B cell (primary cell): ENCODE results near the gene ERBB3. TPM values are rescaled to one million over a fixed set of nuclear protein-coding genes. Genes with fewer than 3 reads are reported as not detected.

ENCODE experiments used
- ATAC-seq: fragments of 200-7000 bp; cut with Tn5 transposase; one replicate; pipeline ENCODE4 v1.10.0; 2021; ENCODE audit warnings: low read depth, mild to moderate bottlenecking, moderate number of reproducible peaks, moderate library complexity
- CTCF ChIA-PET: fragments of 350-600 bp; sonication (Branson Sonifier 250); formaldehyde crosslinking; loops from one replicate; lab custom pipeline; 2021; ENCODE audit warnings: antibody characterized with exemption, inconsistent platforms; lab: Charles Lee
- POLR2A ChIA-PET: fragments of 350-600 bp; sonication (Branson Sonifier 250); formaldehyde crosslinking; loops from one replicate; lab custom pipeline; 2021; ENCODE audit warnings: antibody characterized with exemption; lab: Charles Lee
- DNase-seq: peaks from one replicate; pipeline ENCODE4 v3.0.0; 2013
- H2AFZ ChIP-seq: 2 replicates; pipeline ENCODE4 v1.6.1; 2012; ENCODE audit warnings: mild to moderate bottlenecking, low read depth, low read length; ENCODE audit not compliant: insufficient read depth, poor library complexity, severe bottlenecking
- H3K27ac ChIP-seq, 2 donors: 1 replicate in 1 of 2; 2 replicates in 1 of 2; pipeline ENCODE4 v1.5.1; 2012 to 2013; ENCODE audit warnings: low read length in 2 of 2, mild to moderate bottlenecking in 2 of 2, moderate library complexity in 1 of 2
- H3K27me3 ChIP-seq, 4 experiments: fragments of 200-600 bp in 1 of 4; sonication (generic) in 1 of 4; replicated peaks in 1 of 4; 1 replicate in 2 of 4; 2 replicates in 2 of 4; pipeline versions ENCODE4 v1.6.1 to v1.7.0; 2013 to 2016; ENCODE audit warnings: low read length in 3 of 4, mild to moderate bottlenecking in 2 of 4, mixed read lengths in 1 of 4, moderate library complexity in 1 of 4; ENCODE audit not compliant: insufficient read depth in 4 of 4, control insufficient read depth in 3 of 4; ENCODE audit errors: control extremely low read depth in 1 of 4
- H3K36me3 ChIP-seq, 2 experiments: replicated peaks in 1 of 2; 1 replicate in 1 of 2; 2 replicates in 1 of 2; pipeline versions ENCODE4 v1.6.1 to v1.7.1; 2013; ENCODE audit warnings: low read length in 1 of 2; ENCODE audit not compliant: insufficient read depth in 2 of 2, control insufficient read depth in 1 of 2; ENCODE audit errors: control extremely low read depth in 1 of 2, extremely low read depth in 1 of 2
- H3K4me1 ChIP-seq, 2 donors: fragments of 200-600 bp in 1 of 2; sonication (generic) in 1 of 2; 1 replicate in 1 of 2; 2 replicates in 1 of 2; pipeline versions ENCODE4 v1.5.1 to v1.6.1; 2013 to 2017; ENCODE audit warnings: low read length in 2 of 2; ENCODE audit not compliant: control insufficient read depth in 2 of 2, insufficient read depth in 2 of 2
- H3K4me2 ChIP-seq: replicated peaks from 2 replicates; pipeline ENCODE3; 2012; ENCODE audit warnings: mild to moderate bottlenecking, low read depth, low read length; ENCODE audit not compliant: poor library complexity, severe bottlenecking
- H3K4me3 ChIP-seq, 5 experiments: fragments of 200-600 bp in 1 of 5; sonication (generic) in 1 of 5; 1 replicate in 3 of 5; 2 replicates in 2 of 5; pipeline versions ENCODE4 v1.5.1 to v1.7.0; 2011 to 2016; ENCODE audit warnings: low read length in 4 of 5, mild to moderate bottlenecking in 4 of 5, low read depth in 2 of 5, control low read depth in 1 of 5, moderate library complexity in 1 of 5; ENCODE audit not compliant: insufficient read depth in 1 of 5; ENCODE audit errors: control extremely low read depth in 1 of 5, extremely low read depth in 1 of 5
- H3K79me2 ChIP-seq: fragments of 200-600 bp; sonication (generic); one replicate; pipeline ENCODE4 v1.6.0; 2016; ENCODE audit warnings: low read length; ENCODE audit not compliant: control insufficient read depth, insufficient read depth
- H3K9ac ChIP-seq: fragments of 200-600 bp; sonication (generic); 2 replicates; pipeline ENCODE4 v1.6.1; 2017; ENCODE audit warnings: mild to moderate bottlenecking, low read length, moderate library complexity
- H3K9me3 ChIP-seq, 3 donors: one replicate each; pipeline versions ENCODE4 v1.6.1 to v1.7.1; 2013; ENCODE audit warnings: low read length in 2 of 3; ENCODE audit not compliant: control insufficient read depth in 2 of 3, insufficient read depth in 1 of 3; ENCODE audit errors: control extremely low read depth in 1 of 3
- H4K20me1 ChIP-seq: 2 replicates; pipeline ENCODE4 v1.6.0; 2012; ENCODE audit warnings: mild to moderate bottlenecking, low read length; ENCODE audit not compliant: insufficient read depth, control insufficient read depth, poor library complexity, severe bottlenecking
- H3K27ac Mint-ChIP-seq: one replicate; pipeline ENCODE4 v1.8.0; 2021; ENCODE audit warnings: mixed read lengths
- H3K27me3 Mint-ChIP-seq: one replicate; pipeline ENCODE4 v1.8.0; 2021; ENCODE audit warnings: mixed read lengths
- H3K4me1 Mint-ChIP-seq: one replicate; pipeline ENCODE4 v1.8.0; 2021; ENCODE audit warnings: mixed read lengths
- H3K4me3 Mint-ChIP-seq: one replicate; pipeline ENCODE4 v1.8.0; 2021; ENCODE audit warnings: mixed read lengths
- H3K9me3 Mint-ChIP-seq: one replicate; pipeline ENCODE4 v1.8.0; 2022; ENCODE audit warnings: mixed read lengths; ENCODE audit not compliant: insufficient read depth
- EZH2 ChIP-seq: IDR thresholded peaks from 2 replicates; pipeline ENCODE4 v1.6.1; 2012; ENCODE audit warnings: borderline replicate concordance, low read depth, mild to moderate bottlenecking, moderate library complexity, low read length; ENCODE audit not compliant: insufficient read depth, poor library complexity, severe bottlenecking
- WGBS: methylation state at CpG from one replicate; pipeline ENCODE4 v1.1.5; 2013; ENCODE audit warnings: missing lambda C conversion rate; ENCODE audit not compliant: insufficient coverage; 5-methylcytosine and 5-hydroxymethylcytosine counted together
- intact Hi-C: fragments of 100-400 bp; cut with micrococcal nuclease; formaldehyde crosslinking; loops from one replicate; pipeline ENCODE4 v1.10.0; 2022
- polyA plus RNA-seq: library from polyadenylated mRNA; depleted of rRNA; stranded (reverse); fragments of >200 nt; gene quantifications from 2 replicates; pipeline ENCODE4 v1.2.3, GENCODE V29; 2012
- total RNA-seq, 2 donors: library from RNA; stranded (reverse); fragments of 120-200 nt in 1 of 2; gene quantifications; 1 replicate in 1 of 2; 2 replicates in 1 of 2; pipeline versions ENCODE4 v1.2.3 to v1.2.4, GENCODE V29; 2013 to 2022
- TF ChIP-seq, protein P1 (sequence below): fragments of 200-600 bp; IDR thresholded peaks from one replicate; pipeline ENCODE4 v1.8.0; 2022; ENCODE audit warnings: antibody characterized with exemption, mild to moderate bottlenecking

ERBB3 gene
- total and polyA plus RNA-seq, 2 donors (not counting 1 experiment from before 2014, with no cell fraction given), result 0.10 TPM; not detected in 1

DNA sequence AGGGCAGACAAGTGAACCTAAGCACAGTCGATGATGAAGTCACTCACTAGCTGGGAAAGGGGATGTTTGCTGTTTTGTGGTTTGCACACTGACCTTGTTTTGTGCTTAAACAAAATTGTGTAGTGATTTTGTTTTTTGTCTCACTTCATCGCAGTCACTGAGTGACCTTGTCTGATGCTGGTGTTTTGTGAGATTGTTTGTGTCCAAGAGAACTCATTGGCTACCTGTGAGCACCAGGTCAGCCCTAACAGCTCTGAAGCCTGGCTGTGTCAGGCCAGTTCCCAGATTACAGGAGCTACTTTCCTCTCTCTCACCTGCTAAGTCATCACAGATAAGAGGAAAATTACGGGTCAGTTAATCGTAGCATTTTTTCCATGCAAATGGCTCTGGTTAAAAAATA, 44.2 kb downstream of the ERBB3 start:
- Histone ChIP-seq H3K4me1 (peaks cover 37 to 39% of the 10 kb centered on the region in 2 donors), H3K4me3 (no peak overlapping the region), H4K20me1 (peaks cover 4% of the 10 kb centered on the region), H3K27me3 (no peaks in the 10 kb centered on the region), H2AFZ (no peak overlapping the region), H3K9ac (no peak overlapping the region), H3K4me2 (no peak overlapping the region), H3K79me2 (peaks cover 62% of the 10 kb centered on the region), H3K27ac (peak overlapping the region in 1 of 2 donors; percentile 80), H3K36me3 (peaks cover 0 to 26% of the 10 kb centered on the region in 2 experiments), H3K9me3 (no peaks in the 10 kb centered on the region)
- WGBS, result 64% methylated on average over 1 of the region's 4 CpGs
- intact Hi-C loops, result no loop called here
- H3K27me3 Mint-ChIP-seq, result no peaks in the 10 kb centered on the region
- H3K27ac Mint-ChIP-seq, result peak overlapping the region; percentile 82
- TF ChIP-seq EZH2, result no peak
- TF ChIP-seq, protein P1, sequence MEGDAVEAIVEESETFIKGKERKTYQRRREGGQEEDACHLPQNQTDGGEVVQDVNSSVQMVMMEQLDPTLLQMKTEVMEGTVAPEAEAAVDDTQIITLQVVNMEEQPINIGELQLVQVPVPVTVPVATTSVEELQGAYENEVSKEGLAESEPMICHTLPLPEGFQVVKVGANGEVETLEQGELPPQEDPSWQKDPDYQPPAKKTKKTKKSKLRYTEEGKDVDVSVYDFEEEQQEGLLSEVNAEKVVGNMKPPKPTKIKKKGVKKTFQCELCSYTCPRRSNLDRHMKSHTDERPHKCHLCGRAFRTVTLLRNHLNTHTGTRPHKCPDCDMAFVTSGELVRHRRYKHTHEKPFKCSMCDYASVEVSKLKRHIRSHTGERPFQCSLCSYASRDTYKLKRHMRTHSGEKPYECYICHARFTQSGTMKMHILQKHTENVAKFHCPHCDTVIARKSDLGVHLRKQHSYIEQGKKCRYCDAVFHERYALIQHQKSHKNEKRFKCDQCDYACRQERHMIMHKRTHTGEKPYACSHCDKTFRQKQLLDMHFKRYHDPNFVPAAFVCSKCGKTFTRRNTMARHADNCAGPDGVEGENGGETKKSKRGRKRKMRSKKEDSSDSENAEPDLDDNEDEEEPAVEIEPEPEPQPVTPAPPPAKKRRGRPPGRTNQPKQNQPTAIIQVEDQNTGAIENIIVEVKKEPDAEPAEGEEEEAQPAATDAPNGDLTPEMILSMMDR, result no peak
- H3K9me3 Mint-ChIP-seq, result no peaks in the 10 kb centered on the region
- POLR2A ChIA-PET, result interaction anchor here (0.5 to 0.9 kb wide), 3 partner anchors 28 to 340 kb away, joined by 3 to 4 read pairs (median 3); no protein-coding TSS in a partner anchor
- ATAC-seq, result no peak
- H3K4me1 Mint-ChIP-seq, result peaks cover 48% of the 10 kb centered on the region
- no peak overlapping the region for H3K4me3 Mint-ChIP-seq
- CTCF ChIA-PET, result interaction anchor here (0.6 to 13.8 kb wide), 6 partner anchors 31 to 145 kb away, joined by 3 to 247 read pairs (median 4); partner anchors contain the start of genes RNF41 and SMARCC2
- DNase-seq, result no peak

DNA sequence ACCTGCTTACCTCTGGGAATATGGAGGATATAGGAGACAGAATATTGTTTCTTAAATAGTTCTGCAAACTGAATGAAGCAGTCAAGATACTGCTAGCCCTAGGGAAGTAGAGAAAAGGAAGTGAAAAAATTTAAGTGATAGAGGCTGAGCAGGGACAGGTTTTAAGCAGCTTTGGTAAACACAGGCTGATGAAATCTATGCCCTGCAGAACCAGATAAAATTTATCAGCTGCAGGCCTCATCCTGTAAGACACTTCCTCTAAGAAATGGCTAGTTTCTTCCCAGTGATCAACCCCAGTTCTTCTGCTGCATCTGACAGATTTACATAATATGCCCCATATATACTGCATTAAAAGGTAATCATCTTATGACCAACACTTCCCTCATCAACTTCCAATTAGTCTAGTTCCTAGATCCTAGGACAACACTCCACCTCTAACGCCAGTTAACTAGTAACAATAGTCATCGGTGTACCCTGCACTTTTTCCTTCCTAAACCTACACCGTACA, 46.8 kb downstream of the ERBB3 start:
- Mint-ChIP-seq H3K9me3 (no peaks in the 10 kb centered on the region), H3K27ac (peak overlapping the region; percentile 98), H3K4me1 (peaks cover 63% of the 10 kb centered on the region), H3K4me3 (peak overlapping the region; percentile 100), H3K27me3 (no peaks in the 10 kb centered on the region)
- Histone ChIP-seq H3K4me1 (peaks cover 46 to 50% of the 10 kb centered on the region in 2 donors), H3K36me3 (peaks cover 2 to 25% of the 10 kb centered on the region in 2 experiments), H3K9ac (peak overlapping the region; percentile 33), H3K27me3 (no peaks in the 10 kb centered on the region), H2AFZ (no peak overlapping the region), H3K9me3 (no peaks in the 10 kb centered on the region), H3K79me2 (peaks cover 56% of the 10 kb centered on the region), H3K4me3 (peak overlapping the region in 4 of 5 experiments; percentile 12 to 62 (median 48)), H4K20me1 (peaks cover 18% of the 10 kb centered on the region), H3K27ac (peak overlapping the region; percentile 76 to 80), H3K4me2 (peak overlapping the region; percentile 96)
- 19% methylated on average over 2 of the region's 3 CpGs for WGBS
- CTCF ChIA-PET, result interaction anchor here (0.7 to 13.8 kb wide), 13 partner anchors 9 to 337 kb away, joined by 3 to 247 read pairs (median 10); partner anchors contain the start of genes MYL6, MYL6B, RNF41 and RPL41
- POLR2A ChIA-PET, result interaction anchor here (0.5 to 5.7 kb wide), 7 partner anchors 9 to 95 kb away, joined by 3 to 49 read pairs (median 28); partner anchors contain the start of genes MYL6, MYL6B, RNF41 and RPL41
- DNase-seq (peak; percentile 74), ATAC-seq (peak; percentile 16)
- TF ChIP-seq, protein P1, result no peak
- TF ChIP-seq EZH2, result no peak
- intact Hi-C loops, result loop anchor here (1.0 to 5.0 kb wide), 9 partner anchors 8 to 323 kb away; partner anchors contain the start of genes ANKRD52, COQ10A, MYL6B and RNF41
